Ramos (cell line): ENCODE results near the gene ARL5C.

Experiments used
- in situ Hi-C: fragments of 300-500 bp; cut with MboI; formaldehyde crosslinking; loops from one replicate; pipeline ENCODE4 v1.14.3; 2022; ENCODE audit warnings: low sequenced_read_pairs; ENCODE audit not compliant: unreplicated experiment

ARL5C gene

DNA sequence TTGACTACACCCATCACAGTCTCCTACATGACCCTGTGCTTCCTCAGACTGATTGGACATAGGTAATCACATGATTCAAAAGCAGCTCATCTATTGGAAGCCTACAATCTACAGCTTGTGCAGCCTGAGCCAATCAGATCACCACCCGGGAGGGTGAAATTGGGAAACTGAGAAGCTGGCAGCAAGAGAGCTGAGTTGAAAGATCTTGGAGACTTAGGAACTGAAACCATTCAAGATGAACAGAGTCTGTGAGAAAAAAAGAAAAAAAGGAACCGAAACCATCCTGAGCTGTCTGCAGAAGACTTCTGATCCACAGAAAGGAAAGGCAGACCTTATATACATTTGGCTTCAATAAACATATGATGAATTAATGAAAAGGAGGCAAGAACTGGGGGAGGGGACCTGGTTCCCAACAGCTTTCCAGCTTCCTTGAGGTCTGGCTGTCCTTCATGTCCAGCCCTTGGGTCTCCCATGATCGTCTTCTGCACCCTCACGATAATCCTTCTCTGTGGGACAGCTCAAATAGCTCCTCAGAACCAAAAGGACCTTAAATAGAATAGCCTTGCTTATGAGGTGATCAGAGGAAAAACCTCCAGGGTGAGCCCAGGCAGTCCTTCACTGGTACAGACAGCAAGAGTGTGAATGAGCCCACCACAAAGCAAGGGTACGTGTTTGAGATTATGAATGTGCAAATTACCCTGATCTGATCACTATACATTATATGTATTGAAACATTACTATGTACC lies 47.1 kb downstream of the ARL5C start:
- in situ Hi-C loops: no loop called here

- in situ Hi-C loops: no loop called here
These were observed 49.7 kb downstream of the ARL5C start for GRCh38 chr17:39116224-39116623.

- in situ Hi-C loops: no loop called here
These were observed 50.8 kb downstream of the ARL5C start for GRCh38 chr17:39115135-39115534.

- in situ Hi-C loops: no loop called here
These were observed 51.2 kb downstream of the ARL5C start for GRCh38 chr17:39114723-39115122.

- in situ Hi-C loops: no loop called here
These were observed 52.1 kb downstream of the ARL5C start for GRCh38 chr17:39113871-39114270.

GRCh38 chr17:39110435-39111136 lies 55.4 kb downstream of the ARL5C start:
- in situ Hi-C loops: no loop called here

- in situ Hi-C loops: no loop called here
These were observed 57.2 kb downstream of the ARL5C start for GRCh38 chr17:39108461-39109375.

GRCh38 chr17:39107973-39108372 lies 58.0 kb downstream of the ARL5C start:
- in situ Hi-C loops: no loop called here

DNA sequence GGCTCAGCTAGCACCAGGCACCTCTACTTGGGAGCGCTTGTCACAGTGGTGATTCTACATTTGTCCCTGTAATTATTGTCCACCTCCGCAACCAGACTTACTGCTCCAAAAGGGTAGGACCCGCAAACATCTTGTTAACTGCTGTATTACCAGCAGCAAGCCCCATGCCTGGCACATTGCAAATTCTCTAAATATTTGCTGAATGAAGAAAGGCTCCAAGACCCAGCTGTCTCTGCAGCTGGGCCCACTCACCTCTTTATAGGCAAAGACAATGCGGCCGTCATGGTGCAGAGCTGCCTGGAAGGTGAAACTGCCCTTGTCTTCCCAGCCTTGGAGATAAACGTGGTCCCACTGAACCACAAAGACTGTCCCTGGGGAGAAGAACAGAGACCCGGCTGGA lies 58.8 kb downstream of the ARL5C start:
- in situ Hi-C loops: no loop called here
